GM06990 (cell line): ENCODE data around the gene KSR2.
"Not testable (repeated sequence)": the region's sequence is repeated elsewhere in the genome, so short reads cannot be mapped to it uniquely, and the experiment has no call there.

Source experiments
- DNase-seq: peaks from one replicate; pipeline ENCODE4 v3.0.0-alpha.2; 2011; ENCODE audit not compliant: insufficient read length; ENCODE audit errors: extremely low read depth
- H3K27me3 ChIP-seq: replicated peaks from 2 replicates; pipeline ENCODE4 v1.6.0; 2011; ENCODE audit warnings: low read length; ENCODE audit not compliant: control insufficient read depth, insufficient read depth
- H3K36me3 ChIP-seq: 2 replicates; pipeline ENCODE4 v1.5.1; 2011; ENCODE audit warnings: low read length; ENCODE audit not compliant: control insufficient read depth, insufficient read depth
- H3K4me3 ChIP-seq: replicated peaks from 2 replicates; pipeline ENCODE4 v1.5.1; 2011; ENCODE audit warnings: low read depth, mild to moderate bottlenecking, control low read depth, low read length
- TF ChIP-seq, protein P1 (sequence below): IDR thresholded peaks from 2 replicates; pipeline ENCODE4 v1.5.1; 2011; ENCODE audit warnings: low read length, control low read depth, mild to moderate bottlenecking, inconsistent platforms; ENCODE audit not compliant: insufficient read depth, poor library complexity, severe bottlenecking

The KSR2 gene

GRCh38 chr12:117629454-117629853 lies 339.3 kb downstream of the KSR2 start:
- Histone ChIP-seq H3K27me3 (no peaks in the 10 kb centered on the region), H3K4me3 (no peak overlapping the region), H3K36me3 (no peaks in the 10 kb centered on the region)
- DNase-seq, result no peak
- TF ChIP-seq, protein P1, sequence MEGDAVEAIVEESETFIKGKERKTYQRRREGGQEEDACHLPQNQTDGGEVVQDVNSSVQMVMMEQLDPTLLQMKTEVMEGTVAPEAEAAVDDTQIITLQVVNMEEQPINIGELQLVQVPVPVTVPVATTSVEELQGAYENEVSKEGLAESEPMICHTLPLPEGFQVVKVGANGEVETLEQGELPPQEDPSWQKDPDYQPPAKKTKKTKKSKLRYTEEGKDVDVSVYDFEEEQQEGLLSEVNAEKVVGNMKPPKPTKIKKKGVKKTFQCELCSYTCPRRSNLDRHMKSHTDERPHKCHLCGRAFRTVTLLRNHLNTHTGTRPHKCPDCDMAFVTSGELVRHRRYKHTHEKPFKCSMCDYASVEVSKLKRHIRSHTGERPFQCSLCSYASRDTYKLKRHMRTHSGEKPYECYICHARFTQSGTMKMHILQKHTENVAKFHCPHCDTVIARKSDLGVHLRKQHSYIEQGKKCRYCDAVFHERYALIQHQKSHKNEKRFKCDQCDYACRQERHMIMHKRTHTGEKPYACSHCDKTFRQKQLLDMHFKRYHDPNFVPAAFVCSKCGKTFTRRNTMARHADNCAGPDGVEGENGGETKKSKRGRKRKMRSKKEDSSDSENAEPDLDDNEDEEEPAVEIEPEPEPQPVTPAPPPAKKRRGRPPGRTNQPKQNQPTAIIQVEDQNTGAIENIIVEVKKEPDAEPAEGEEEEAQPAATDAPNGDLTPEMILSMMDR, result no peak

GRCh38 chr12:117628711-117629110 lies 340.1 kb downstream of the KSR2 start:
- not testable (repeated sequence) for H3K36me3 ChIP-seq, H3K4me3 ChIP-seq, DNase-seq, H3K27me3 ChIP-seq

DNA sequence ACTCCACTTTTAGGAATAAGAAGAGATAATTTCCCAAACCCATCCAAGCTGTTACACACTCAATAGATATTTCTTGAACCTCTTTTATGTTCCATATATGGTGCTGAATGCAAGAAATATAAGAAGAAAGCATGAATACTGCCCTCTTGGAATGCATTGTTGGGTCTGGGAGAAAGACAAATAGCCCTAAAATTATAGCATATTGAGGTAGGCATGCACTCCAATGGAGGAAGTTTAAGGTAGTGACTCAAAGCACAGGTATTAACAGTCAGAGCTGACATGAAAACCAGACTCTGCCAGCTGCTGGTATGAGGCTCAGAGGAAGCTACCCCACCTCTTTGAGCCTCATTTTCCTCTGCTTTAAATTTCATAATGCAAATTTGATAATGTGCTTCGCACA lies 346.0 kb downstream of the KSR2 start:
- DNase-seq, result no peak
- Histone ChIP-seq H3K36me3 (no peaks in the 10 kb centered on the region), H3K27me3 (no peaks in the 10 kb centered on the region), H3K4me3 (no peak overlapping the region)
- TF ChIP-seq, protein P1, result no peak

- H3K27me3 ChIP-seq, result no peaks in the 10 kb centered on the region
- TF ChIP-seq, protein P1, result no peak
- H3K4me3 ChIP-seq, result no peak overlapping the region
- no peaks in the 10 kb centered on the region for H3K36me3 ChIP-seq
- DNase-seq, result no peak
Observed at GRCh38 chr12:117622087-117622486, 346.7 kb downstream of the KSR2 start.

DNA sequence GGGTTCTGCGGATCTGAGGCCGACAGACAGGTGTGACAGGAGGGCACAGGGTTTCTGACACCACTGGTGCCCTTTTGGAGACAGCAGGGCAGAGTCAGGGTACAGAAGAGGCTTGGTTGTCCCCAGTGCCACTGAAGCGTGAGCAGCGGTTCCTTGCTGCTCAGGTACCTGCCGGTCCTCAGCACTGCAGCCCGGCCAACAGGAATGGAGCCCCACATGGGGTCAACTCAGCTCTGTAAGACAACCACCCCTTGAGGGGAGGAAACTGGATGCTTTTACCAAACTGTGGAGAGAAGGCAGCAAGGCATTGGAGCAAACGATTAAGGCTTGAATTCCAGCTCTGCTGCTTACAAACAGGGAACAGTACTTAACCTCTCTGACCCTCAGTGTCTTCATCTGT lies 361.0 kb downstream of the KSR2 start:
- TF ChIP-seq, protein P1, result no peak
- Histone ChIP-seq H3K4me3 (no peak overlapping the region), H3K27me3 (no peaks in the 10 kb centered on the region), H3K36me3 (no peaks in the 10 kb centered on the region)
- no peak for DNase-seq

DNA sequence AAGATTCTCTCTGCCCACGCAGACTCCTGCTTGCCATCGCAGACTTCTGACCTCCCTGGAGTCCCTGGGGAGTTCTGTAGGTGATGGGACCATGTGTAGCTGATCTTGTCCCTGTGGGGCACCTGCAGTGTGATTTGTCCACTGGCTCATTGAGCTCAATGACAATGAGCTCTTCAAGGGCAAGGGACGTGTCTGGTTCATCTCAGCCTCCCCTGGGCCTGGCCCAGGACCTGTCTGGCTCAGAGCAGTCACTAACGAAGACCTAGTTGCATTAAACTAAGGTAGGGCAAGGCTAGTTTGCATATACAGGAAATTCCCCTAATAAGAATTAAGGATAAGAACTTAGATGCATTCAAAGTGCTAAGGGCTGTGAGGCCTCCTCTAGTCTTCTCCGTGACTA lies 361.8 kb downstream of the KSR2 start:
- TF ChIP-seq, protein P1, result no peak

More for the DNA sequence above, 361.8 kb downstream of the KSR2 start:
- no peaks in the 10 kb centered on the region for H3K36me3 ChIP-seq
- no peak overlapping the region for H3K4me3 ChIP-seq
- H3K27me3 ChIP-seq, result no peaks in the 10 kb centered on the region
- DNase-seq, result no peak
